ENCODE measurements around the gene PCBP3.
"Not testable (repeated sequence)": the region's sequence is repeated elsewhere in the genome, so short reads cannot be mapped to it uniquely, and the experiment has no call there.

The PCBP3 gene

DNA sequence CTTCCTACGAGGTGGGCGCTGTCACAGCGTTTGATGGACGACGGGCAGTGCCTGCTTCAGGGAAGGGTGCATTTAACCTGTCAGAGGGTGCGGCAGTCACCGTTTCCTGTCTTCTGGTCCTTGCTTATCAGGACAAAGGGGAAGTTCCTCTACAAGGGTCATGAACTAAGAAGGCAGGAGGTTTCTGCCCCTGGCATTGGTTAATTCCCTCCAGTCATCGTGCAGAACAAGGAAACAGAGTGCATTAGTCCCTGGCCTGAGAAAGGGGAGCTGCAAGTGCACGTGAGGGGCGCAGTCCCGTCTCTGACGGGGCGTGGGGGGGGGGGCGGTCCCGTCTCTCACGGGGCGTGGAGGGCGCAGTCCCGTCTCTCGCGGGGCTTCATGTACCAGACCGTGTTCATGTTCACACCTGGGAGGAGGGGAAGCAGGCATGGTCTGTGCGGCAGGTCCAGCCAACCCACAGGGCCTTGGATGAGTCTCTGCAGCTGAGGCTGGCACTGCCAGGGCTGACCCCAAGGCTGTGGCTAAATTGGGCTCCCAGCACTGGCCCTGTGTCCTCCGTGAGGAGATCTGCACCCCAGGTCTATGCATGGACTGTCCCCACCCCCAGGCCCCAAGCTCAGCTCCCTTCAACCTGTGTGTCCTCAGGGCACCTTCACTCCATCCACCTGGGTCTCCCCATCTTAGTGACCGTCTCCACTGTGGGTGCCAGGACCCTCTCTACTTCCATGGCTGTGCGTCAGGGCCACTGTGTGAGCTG is 248.8 kb downstream of the PCBP3 start:
- no peak for TF ChIP-seq ZFX (IDR thresholded peaks at IDR 0.05)
- TF ChIP-seq, protein P1, sequence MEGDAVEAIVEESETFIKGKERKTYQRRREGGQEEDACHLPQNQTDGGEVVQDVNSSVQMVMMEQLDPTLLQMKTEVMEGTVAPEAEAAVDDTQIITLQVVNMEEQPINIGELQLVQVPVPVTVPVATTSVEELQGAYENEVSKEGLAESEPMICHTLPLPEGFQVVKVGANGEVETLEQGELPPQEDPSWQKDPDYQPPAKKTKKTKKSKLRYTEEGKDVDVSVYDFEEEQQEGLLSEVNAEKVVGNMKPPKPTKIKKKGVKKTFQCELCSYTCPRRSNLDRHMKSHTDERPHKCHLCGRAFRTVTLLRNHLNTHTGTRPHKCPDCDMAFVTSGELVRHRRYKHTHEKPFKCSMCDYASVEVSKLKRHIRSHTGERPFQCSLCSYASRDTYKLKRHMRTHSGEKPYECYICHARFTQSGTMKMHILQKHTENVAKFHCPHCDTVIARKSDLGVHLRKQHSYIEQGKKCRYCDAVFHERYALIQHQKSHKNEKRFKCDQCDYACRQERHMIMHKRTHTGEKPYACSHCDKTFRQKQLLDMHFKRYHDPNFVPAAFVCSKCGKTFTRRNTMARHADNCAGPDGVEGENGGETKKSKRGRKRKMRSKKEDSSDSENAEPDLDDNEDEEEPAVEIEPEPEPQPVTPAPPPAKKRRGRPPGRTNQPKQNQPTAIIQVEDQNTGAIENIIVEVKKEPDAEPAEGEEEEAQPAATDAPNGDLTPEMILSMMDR (conservative IDR thresholded peaks at IDR 0.05) = no peak
- no peak overlapping the region for H3K27ac ChIP-seq

DNA sequence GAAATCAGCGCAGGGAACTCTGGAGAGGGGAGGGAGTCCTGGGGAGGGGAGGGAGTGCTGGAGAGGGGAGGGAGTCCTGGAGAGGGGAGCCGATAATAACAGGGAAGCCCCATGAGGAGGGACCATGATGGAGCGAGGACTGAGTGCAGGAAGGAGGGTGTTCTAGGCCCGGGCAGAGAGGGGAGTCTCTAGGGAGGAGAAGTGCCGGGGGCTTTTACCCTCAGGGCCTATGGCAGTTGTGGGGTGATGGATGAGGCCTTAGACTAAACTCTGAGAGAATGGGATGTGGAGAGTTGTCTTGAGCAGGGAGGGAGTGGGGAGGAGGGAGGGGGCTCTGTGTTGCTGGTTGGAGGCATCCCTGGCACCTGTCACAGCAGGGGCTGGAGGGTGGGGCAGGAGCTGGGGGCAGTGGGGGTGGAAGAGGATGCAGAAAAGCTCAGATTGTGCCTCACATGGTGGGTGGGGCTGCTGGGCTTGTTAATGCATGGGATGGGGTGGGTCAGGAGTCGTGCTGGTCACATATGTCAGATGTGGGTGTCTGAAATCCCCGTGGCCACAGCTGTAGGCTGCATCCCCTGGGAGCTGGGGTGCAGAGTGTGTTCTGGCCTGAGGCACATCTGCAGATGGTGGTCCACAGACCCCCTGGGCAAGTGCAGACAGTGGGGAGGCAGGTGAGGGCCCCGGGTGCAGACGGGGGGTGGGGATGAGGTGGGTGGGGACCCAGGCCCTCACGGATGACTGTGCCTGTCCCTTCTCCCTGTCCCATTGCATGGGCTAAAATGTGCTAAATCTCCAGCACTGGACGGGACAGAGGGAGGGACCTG is 249.6 kb downstream of the PCBP3 start:
- TF ChIP-seq, protein P1 (conservative IDR thresholded peaks at IDR 0.05) = no peak
- TF ChIP-seq ZFX (IDR thresholded peaks at IDR 0.05) = no peak
- H3K27ac ChIP-seq = no peak overlapping the region

DNA sequence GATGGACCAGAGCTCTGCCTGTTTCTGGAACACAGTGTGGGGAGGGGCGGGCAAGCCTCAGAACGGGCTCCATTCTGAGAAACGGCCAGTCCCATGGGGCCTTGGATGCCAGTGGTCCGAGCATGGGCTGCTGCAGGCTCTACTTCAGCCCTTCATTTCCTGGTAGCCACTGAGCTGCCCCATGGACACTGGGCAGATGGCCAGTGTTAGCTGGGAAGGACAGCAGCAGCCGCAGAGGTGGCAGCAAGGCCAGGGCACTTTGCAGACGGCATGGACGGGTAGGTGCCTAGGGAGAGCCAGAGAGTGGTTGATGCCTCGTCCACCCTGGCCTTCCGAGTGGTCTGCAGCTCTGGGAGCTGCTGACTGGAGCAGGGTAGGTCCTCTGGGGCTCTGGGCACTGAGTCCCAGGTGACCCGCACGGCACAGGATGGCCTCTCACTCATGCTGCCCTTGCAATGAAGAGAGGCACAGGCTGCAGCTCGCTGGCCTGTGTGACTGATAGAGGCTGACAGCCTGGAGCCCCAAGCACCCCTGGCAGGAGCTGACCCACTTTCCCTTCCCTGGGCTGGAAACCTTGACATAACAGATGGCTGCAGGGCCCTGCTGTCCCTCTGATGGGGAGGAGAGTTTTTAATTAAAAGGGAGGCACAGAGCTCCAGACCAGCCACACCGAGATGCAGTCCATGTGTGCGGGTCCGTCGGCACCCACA is 250.4 kb downstream of the PCBP3 start:
- TF ChIP-seq, protein P1 (conservative IDR thresholded peaks at IDR 0.05) = no peak
- no peak for TF ChIP-seq ZFX (IDR thresholded peaks at IDR 0.05)
- no peak overlapping the region for H3K27ac ChIP-seq

DNA sequence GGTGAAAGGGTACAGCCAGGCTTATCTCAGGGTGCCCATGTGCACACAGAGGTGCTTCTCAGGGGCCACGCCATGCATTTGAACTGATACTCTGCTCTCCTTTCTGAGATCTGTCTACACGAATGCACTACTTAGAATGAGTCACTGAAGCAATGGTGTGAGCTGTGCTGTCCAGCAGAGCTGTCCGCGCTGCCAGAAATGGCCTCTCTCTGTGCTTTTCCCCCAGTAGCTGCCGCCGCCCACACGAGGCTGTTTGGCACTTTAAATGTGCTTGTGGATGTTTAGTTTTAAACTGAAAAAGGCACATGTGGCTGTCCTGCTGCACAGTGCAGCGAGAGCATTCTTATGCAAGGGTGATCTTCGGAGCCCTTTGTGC is 250.9 kb downstream of the PCBP3 start:
- TF ChIP-seq ZFX (IDR thresholded peaks at IDR 0.05) = no peak
- TF ChIP-seq, protein P1 (conservative IDR thresholded peaks at IDR 0.05) = no peak
- no peak overlapping the region for H3K27ac ChIP-seq

DNA sequence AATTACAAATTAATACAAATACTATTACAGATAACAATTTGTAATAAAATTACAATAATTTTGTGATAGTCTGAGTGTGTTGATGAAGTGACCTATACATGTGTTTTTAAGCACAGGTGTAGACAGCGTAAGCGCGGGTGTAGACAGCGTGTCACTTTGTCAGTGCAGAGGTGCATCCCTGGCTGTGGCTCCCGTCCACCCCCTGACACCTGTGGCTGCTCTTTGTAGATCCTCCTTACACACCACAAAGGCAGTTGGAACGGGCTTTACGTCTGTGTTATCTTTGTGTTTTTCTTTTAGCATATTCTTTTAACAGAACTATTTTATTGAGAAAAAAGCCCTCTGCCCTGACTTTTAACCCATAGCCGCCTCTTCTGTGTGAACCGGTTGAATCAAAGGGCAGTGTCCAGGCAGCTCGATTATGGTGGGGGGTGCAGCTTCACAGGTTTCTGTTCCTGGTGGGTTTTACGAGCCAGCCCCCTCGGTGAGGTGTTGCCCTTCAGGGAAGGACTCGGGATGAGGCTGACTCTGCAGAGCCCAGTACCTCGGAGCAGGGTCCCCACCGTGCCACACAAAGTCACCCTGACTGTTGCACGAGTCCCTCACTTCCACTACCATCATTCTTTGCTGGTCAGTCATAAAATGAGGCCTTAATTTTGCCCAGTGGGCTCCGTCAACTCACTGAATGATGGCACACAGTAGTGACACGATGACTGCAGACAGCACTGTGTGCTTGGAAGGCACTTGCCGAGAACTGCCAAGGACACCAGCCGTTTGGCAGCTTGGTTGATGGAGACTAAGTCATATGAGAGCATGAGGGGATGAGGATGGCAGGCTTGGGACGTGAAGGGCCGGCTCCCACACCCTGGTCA is 251.6 kb downstream of the PCBP3 start:
- TF ChIP-seq, protein P1 (conservative IDR thresholded peaks at IDR 0.05) = no peak
- TF ChIP-seq ZFX (IDR thresholded peaks at IDR 0.05) = no peak

DNA sequence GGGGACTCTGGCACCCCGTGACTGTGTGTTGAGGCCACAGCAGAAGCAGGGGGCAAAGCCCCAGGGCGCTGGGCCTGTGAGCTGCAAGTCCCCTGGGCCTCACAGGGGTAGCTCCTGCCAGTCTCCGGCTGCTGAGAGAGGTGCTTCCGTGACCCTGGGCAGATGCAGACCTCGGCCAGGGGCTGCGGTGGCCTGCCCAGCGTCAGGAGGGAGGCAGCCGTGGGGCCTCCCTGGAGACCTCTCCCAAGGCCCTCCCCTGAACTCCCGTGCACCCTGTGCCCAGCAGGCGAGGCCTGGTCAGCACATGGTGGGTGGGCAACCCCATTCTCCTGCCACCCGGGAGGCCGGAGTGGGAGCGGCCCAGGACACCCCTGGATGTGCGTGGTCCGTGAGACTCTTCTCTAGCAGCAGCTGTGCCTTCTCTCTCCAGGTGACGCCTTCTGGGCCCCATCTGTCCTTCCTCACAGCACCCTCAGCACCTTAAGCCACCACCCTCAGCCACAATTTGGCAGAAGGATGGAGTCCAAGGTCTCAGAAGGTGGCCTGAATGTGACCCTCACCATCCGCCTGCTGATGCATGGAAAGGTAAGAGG is 252.3 kb downstream of the PCBP3 start:
- no peak overlapping the region for H3K27ac ChIP-seq
- TF ChIP-seq ZFX (IDR thresholded peaks at IDR 0.05) = no peak
- TF ChIP-seq, protein P1 (conservative IDR thresholded peaks at IDR 0.05) = no peak

More for the DNA sequence above, 251.6 kb downstream of the PCBP3 start:
- no peak overlapping the region for H3K27ac ChIP-seq

DNA sequence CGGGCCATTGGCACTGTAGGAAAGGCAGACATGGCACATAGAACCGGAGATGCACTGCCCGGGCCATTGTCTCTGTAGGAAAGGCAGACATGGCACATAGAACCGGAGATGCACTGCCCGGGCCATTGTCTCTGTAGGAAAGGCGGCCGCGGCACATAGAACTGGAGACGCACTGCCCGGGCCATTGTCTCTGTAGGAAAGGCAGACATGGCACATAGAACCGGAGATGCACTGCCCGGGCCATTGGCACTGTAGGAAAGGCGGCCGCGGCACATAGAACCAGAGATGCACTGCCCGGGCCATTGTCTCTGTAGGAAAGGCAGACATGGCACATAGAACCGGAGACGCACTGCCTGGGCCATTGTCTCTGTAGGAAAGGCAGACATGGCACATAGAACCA is 252.9 kb downstream of the PCBP3 start:
- H3K27ac ChIP-seq = not testable (repeated sequence)

All from C4-2B (cell line).